GM12873 (cell line): Measurements from ENCODE around the gene UCHL5.

ENCODE experiments used
- CTCF ChIP-seq: IDR thresholded peaks from 2 replicates; pipeline ENCODE4 v1.5.1; 2012; ENCODE audit warnings: low read depth, mild to moderate bottlenecking, moderate library complexity, low read length, control low read depth; ENCODE audit not compliant: insufficient read depth; ENCODE audit errors: missing control alignments

UCHL5 gene

GRCh38 chr1:192973202-192973601, 86.0 kb downstream of the UCHL5 start:
- TF ChIP-seq CTCF: no peak

- TF ChIP-seq CTCF: no peak
Measured at GRCh38 chr1:192969091-192969490, 90.1 kb downstream of the UCHL5 start.

- TF ChIP-seq CTCF: no peak
Measured at GRCh38 chr1:192968323-192968722, 90.8 kb downstream of the UCHL5 start.

GRCh38 chr1:192967901-192968300, 91.3 kb downstream of the UCHL5 start:
- no peak for TF ChIP-seq CTCF

- TF ChIP-seq CTCF: no peak
Measured at GRCh38 chr1:192967211-192967877, 91.8 kb downstream of the UCHL5 start.

- TF ChIP-seq CTCF: no peak
Measured at GRCh38 chr1:192966073-192966472, 93.1 kb downstream of the UCHL5 start.

- no peak for TF ChIP-seq CTCF
Measured at GRCh38 chr1:192962901-192963300, 96.3 kb downstream of the UCHL5 start.
